ENCODE results near the gene MYO5B. TPM values are rescaled to one million over a fixed set of nuclear protein-coding genes. Genes with fewer than 3 reads are reported as not detected.

The MYO5B gene
- total RNA-seq, 4 donors from 2014 or later: 53.1 to 74.8 (median 55.2) TPM

DNA sequence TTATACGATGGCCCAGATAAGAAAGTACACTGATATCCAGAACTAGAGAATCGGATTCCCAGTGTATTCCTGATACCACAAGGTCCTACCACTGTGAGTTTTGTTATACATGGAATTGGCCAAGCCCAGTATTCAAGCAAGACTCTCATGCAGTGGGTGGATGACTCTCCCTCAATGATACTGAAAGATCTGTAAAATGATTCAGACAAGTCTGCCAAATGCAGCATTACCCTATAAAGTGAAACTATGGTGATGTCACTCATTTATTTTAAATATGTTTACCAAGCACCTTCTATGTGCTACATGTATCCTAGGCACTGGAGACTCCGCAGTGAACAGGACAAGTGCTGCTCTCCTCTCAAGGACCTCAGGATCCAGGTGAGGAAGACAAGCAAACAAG lies 22.6 kb downstream of the MYO5B start:
- DNase-seq (ENCODE audit: low spot score in 2 of 2): no peak
- intact Hi-C loops (cut with DNase I; ENCODE audit: low total_unique reads): no loop called here
- TF ChIP-seq, protein P1, sequence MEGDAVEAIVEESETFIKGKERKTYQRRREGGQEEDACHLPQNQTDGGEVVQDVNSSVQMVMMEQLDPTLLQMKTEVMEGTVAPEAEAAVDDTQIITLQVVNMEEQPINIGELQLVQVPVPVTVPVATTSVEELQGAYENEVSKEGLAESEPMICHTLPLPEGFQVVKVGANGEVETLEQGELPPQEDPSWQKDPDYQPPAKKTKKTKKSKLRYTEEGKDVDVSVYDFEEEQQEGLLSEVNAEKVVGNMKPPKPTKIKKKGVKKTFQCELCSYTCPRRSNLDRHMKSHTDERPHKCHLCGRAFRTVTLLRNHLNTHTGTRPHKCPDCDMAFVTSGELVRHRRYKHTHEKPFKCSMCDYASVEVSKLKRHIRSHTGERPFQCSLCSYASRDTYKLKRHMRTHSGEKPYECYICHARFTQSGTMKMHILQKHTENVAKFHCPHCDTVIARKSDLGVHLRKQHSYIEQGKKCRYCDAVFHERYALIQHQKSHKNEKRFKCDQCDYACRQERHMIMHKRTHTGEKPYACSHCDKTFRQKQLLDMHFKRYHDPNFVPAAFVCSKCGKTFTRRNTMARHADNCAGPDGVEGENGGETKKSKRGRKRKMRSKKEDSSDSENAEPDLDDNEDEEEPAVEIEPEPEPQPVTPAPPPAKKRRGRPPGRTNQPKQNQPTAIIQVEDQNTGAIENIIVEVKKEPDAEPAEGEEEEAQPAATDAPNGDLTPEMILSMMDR (IDR thresholded peaks at IDR 0.05): no peak
- TF ChIP-seq POLR2A (IDR thresholded peaks at IDR 0.05): no peak
- H3K4me3 ChIP-seq (ENCODE audit: low read depth, poor library complexity, severe bottlenecking): no peak overlapping the region
- 94 to 97% methylated on average over 3 of the region's 3 CpGs for WGBS, 2 donors

DNA sequence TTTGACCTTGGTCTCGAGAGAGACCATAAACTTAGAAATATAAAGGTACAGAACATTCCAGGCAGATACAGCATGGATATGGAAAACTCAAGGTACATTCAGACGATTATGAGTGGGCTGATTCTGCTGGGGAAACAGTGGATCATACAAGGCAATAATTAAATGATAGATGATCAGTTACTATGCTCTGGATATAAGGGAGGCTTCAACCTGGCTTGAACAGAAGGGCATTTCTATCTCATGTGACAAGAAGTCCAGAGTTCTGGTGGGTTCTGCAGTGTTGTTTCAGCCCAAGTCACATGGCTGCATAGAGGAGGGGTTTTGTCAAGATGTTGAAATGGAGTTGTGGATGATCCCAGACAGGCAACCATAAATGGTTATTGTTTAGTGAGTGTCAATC lies 23.5 kb downstream of the MYO5B start:
- TF ChIP-seq, protein P1 (IDR thresholded peaks at IDR 0.05): no peak
- no peak for TF ChIP-seq POLR2A (IDR thresholded peaks at IDR 0.05)
- intact Hi-C loops (cut with DNase I; ENCODE audit: low total_unique reads): no loop called here
- no peak for DNase-seq (ENCODE audit: low spot score in 2 of 2)
- no peak overlapping the region for H3K4me3 ChIP-seq (ENCODE audit: low read depth, poor library complexity, severe bottlenecking)
- WGBS, 2 donors: 81 to 90% methylated on average over 2 of the region's 2 CpGs

DNA sequence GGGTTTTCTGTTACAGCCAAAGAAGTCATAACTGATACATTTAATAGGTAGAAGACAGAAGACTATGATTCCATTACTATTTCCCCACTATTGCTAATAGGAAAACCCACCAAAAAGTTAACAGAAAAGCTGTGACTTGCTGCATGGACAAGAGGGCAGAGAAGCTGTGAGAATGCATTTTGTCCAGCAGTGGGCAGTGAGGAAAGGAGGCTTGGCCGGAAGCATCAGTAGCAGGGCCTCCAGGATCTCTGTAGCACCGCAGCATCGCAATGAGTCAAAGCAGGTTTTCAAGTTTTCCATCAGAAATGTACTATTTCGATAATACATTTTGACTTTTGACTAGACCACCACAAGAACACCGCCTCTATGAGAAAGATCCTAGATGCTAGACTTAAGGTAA lies 24.9 kb downstream of the MYO5B start:
- no peak for DNase-seq (ENCODE audit: low spot score in 2 of 2)
- TF ChIP-seq, protein P1 (IDR thresholded peaks at IDR 0.05): no peak
- no peak for TF ChIP-seq POLR2A (IDR thresholded peaks at IDR 0.05)
- intact Hi-C loops (cut with DNase I; ENCODE audit: low total_unique reads): no loop called here
- 89 to 95% methylated on average over 5 of the region's 5 CpGs for WGBS, 2 donors
- H3K4me3 ChIP-seq (ENCODE audit: low read depth, poor library complexity, severe bottlenecking): no peak overlapping the region

DNA sequence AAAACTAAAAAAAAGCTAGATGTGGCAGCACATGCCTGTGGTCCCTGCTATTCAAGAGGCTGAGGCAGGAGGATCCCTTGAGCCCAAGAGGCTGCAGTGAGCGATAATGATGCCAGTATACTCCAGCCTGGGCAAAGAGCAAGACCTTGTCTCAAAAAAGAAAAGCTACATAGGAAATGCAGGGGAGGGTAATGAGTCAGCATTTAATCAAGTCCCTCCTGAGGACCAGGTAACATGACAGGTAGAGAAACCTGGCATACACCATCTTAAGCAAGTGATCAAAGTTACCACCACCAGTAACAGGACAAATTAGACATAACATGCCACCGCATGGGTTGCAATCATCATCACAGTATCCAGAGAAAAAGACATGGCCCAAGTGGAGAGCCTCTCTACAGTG lies 25.8 kb downstream of the MYO5B start:
- TF ChIP-seq POLR2A (IDR thresholded peaks at IDR 0.05): no peak
- TF ChIP-seq, protein P1 (IDR thresholded peaks at IDR 0.05): no peak
- no peak for DNase-seq (ENCODE audit: low spot score in 2 of 2)
- H3K4me3 ChIP-seq (ENCODE audit: low read depth, poor library complexity, severe bottlenecking): no peak overlapping the region
- intact Hi-C loops (cut with DNase I; ENCODE audit: low total_unique reads): no loop called here
- 96 to 100% methylated on average over 2 of the region's 2 CpGs for WGBS, 2 donors

DNA sequence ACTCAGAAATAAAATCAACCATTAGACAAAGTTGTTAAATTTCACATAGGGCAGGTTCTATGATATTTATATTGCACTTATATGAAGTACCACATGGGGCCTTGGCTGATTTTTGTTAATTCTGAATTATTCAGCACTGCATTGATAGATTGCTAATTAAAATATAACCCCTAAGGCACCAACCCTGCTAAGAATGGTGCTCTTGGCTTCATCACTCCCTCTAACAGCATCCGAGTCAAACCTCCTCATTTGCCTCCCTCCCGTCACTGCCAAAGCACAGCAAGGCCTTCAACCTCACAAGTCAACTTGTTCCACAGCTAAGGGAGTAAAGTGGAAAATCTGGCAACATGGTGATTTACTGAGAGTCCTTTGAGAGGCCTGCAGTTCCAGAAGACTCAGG lies 27.0 kb downstream of the MYO5B start:
- intact Hi-C loops (cut with DNase I; ENCODE audit: low total_unique reads): no loop called here
- DNase-seq (ENCODE audit: low spot score in 2 of 2): no peak
- H3K4me3 ChIP-seq (ENCODE audit: low read depth, poor library complexity, severe bottlenecking): no peak overlapping the region
- WGBS, 2 donors: 85 to 90% methylated on average over 2 of the region's 2 CpGs
- TF ChIP-seq, protein P1 (IDR thresholded peaks at IDR 0.05): no peak
- TF ChIP-seq POLR2A (IDR thresholded peaks at IDR 0.05): no peak

DNA sequence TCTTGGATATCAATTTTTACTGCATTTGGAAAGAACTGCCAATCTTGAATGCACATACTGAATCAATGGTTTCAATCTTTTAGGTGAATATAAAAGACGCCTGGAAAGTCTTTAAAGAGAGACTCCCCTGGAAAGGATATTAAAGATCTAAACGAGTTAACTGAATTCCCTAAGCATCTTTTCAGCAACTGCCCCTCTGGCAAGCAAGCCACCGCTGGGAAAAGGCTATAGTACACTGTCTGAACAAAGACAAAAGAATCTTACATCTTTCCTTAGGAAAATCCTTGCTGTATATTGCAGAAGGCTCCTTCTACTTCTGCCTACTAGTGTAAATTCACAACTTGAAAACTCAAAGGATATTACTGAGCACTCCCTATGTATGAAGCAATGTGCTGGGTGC lies 28.0 kb downstream of the MYO5B start:
- WGBS, 2 donors: 67 to 68% methylated on average over 3 of the region's 3 CpGs
- DNase-seq (ENCODE audit: low spot score in 2 of 2): no peak
- no peak overlapping the region for H3K4me3 ChIP-seq (ENCODE audit: low read depth, poor library complexity, severe bottlenecking)
- TF ChIP-seq, protein P1 (IDR thresholded peaks at IDR 0.05): no peak
- no peak for TF ChIP-seq POLR2A (IDR thresholded peaks at IDR 0.05)
- intact Hi-C loops (cut with DNase I; ENCODE audit: low total_unique reads): no loop called here

All from lower leg skin (tissue), 4 donors.